Measurements from ENCODE around the gene SPEF2.

Gene SPEF2

DNA sequence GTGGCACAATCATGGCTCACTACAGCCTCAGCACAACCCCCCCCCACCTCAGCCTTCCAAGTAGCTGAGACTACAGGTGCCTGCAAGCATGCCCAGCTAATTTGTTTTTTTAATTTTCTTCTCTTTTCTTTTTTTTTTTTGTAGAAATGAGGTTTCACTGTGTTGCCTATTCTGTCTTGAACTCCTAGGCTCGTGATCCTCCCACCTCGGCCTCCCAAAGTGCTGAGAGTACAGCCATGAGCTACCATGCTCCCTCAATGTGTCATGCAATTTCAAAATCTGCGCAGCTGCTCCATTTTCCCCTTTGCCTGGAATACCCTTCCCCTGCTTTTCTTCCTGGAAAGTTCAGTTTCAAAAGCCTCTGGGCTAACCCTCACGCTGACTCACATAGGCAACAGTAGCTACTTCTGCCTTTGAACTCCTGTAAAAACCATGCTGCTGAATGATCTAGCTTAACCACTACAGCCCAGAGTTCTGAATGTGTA, 168.0 kb downstream of the SPEF2 start:
- no peak for DNase-seq

DNA sequence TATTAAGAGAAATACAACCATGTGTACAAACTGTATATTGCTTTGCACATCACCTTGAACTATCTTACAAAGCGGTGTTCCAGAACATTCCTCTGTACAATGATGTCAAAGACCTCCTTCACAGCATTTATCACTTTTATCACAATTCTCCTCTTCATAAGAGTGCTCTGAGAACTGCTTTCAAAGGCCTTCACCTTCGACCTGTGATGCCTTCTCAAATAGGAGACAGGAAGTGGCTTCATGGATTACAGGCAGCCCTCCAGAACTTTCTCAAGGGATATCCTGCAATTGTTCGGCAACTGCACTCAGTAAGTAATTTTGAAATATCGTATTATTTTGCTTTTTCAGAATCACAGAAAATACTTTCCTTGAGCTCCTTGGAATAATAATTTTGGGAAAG, 171.1 kb downstream of the SPEF2 start:
- no peak for DNase-seq

DNA sequence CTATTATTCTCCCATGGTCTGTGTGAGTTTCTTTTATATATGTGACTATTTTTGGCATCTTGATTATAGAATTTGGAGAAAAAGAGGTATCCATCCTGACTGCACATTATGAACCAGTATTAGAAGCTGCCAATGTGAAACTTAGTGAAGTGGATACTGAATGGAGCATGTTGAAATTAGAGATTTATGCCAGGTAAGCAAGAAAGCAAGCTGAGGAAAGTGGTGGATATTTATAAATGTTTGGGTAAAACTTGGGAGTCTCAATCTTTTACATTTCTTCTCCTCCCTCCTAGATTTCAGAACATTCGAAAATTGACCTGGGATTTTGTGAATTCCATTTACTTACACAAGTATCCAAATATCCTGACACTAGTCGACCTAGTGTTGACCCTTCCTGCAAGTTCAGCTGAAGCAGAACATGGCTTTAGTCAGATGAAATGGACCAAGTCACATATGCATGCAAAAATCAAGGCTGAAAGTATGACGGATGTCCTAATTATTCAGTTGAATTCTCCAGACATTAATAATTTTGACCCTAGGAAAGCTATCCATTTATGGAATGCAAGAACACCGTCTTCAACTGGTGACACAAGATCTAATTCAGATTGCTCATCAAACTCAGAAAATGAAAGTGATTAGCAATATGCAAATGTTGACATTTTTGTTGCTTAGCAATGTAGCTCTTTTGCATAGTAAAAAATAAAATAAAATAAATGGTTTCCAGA, 172.2 kb downstream of the SPEF2 start:
- no peak for DNase-seq

DNA sequence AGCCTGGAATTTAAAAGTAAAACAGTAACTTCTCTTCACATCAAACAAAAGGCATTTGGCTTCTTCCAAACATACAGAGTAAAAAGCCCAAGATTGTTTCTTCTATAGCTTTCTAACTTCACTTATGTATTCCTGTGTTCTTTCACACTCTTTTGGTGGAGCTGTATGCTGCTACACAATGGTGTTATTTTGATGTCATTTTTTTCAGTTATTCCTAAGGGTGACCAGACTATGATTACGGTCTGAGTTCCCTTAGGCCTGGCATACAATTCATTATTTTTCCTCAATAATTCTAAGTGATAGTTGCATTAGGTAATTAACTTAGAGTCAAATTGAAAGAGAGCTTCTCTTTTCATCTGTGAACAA, 172.8 kb downstream of the SPEF2 start:
- DNase-seq = no peak

DNA sequence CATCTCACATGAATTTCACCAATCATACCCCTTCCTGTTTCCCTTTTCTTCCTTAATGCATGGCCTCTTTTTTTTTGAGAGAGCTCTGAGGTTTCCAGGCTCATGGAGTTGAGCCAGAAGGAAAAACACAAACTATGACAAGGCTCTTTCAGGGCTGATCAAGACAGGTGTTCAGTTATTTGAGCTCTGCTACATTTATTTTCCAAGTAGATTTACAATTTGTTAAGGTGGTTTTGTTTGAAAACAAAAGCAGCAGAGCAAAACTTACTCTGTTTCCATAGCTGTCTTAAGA, 176.6 kb downstream of the SPEF2 start:
- DNase-seq = peak; percentile 69

DNA sequence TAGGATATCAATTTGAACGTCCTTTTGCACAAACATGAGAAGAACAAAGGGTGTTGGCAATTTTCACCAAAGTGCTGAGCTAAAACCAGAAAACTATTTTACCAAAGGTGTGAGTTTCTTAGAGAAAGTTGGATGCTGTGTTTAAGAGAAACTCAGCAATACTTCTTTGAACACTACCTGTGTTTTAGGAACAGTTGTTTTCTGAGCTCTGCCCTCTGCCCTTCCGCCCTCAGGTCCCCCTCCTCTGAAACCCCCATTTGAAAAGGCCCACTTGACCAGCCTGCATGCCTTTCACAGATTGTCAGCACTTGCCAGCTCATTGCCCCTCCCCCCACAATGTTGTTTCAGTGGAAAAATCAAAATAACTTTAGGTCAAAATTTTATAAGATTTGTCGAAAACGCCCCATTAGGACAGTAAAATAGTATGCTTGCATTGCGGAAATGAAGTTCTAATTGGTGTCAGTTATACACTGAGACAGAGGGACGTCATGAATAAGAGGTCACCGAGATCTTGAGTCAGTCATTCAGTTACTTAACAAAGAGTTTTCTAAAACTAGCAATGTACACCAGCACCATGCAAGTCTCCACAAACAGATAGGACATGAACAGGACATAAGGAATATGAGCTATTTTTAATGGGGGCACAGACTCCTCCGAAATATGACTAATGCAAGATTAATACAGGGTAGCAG, 177.2 kb downstream of the SPEF2 start:
- no peak for DNase-seq

DNA sequence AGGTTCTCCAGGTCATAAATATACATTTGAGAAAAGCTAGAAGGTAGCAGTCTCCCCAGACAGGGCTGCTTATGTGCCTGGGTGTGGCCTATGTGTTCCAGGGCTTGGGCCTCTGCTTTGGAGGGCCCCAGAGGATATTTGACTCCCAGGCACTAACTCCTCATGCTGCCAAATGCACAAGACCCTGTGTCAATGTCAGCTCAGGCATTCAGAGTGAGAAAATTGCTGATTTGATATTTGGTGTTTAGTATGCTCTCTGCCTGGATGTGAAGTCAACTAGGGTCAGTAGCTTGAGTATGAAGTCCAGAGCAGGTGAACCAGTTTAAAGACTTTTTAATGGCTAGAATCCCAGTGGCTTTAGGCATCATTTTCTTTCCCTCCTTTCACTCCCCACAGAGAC, 181.5 kb downstream of the SPEF2 start:
- DNase-seq = peak; percentile 33

DNA sequence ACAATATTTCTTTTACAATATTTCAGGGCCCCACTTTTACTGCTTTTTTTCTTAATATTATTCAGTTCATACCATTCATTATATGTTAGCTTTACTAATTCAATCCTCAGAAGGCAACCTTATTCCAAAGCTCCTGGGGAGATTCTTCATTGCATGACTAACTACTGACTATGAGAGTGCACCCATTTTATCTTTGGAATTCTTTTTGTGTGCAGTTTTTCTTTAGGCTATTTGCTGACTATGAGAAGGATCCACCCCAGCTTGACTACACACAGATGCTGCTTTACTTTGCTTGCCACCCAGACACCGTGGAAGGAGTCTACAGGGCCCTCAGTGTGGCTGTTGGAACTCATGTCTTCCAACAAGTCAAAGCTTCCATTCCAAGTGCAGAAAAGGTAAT, 182.1 kb downstream of the SPEF2 start:
- no peak for DNase-seq

DNA sequence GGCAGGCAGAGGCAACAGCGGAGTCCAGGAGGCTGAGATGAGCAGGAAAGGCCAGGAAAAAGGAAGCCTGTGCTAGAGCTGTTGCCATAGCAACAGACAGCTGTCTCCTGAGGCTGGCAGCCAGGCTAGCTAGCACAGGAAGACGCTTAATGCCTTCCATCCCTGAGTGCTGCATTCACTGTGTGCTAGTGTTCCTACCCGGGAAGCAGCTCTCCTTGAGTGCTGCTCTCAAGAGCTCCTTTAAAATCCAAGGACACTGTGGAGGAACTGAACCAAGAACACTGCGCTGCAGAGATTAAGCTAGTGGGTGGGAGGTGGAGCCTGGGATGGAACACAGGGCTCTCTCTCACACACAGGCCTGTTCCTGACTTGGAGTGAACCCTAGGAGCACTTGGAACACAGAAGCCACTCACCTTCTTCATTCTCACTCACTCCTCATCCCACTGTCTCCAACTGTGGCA, 185.6 kb downstream of the SPEF2 start:
- peak; percentile 85 for DNase-seq

DNA sequence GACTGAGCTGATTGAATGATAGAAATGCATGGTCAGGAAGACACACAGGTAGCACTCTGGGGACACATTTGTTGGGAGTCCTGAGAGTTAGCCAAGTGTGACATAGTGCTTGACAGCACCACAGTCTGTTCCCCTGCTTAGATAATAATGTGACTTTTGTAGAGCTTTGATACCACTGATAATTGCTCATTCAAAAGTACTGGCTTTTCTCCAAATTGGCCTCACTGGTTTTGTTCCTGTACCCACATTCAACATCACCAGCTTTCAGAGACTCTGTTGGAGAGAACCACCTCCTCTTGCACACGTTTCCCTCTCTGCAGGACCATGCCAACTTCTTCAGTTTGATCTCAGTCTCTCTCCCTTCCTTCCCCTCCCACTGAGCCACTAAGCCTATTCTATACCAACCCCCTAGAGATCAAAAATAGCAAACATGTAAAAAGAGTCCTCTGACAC, 186.6 kb downstream of the SPEF2 start:
- DNase-seq = peak; percentile 45

DNA sequence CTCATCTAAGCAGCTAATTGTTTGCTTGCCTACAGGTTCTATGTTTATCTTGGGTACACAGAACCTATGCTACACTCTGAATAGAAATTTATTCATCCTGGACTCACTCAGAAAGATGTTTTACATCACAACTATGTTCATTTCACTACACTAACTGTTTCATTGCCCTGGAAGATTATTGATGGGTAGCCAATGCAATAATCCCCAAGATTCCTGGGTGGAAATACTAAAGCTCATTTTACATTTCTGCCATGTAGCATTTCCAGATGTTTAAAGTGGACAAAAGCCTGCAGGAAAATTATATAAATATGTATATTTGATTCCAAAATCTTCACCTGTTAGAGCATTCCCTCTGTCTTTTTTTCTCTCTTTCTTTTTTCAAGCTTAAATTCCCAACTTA, 187.2 kb downstream of the SPEF2 start:
- DNase-seq = no peak

DNA sequence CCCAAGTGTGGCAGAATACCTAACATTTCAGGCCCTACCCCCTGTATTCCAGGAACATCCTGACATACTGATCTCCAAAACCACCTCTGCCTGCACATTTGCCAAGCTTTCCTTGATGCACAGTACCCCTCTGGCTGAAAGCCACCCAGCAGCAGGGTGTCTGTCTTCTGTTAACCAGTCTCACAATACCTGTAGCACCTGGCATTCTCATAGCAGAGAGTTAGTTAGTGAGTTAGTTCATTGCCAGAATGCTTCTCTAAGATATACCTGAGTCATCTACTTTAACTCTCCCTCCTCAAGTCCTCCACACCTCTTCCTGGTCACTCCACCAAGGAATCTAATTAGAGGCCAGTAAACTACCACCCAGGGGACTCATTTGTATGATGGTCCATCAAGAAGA, 192.9 kb downstream of the SPEF2 start:
- DNase-seq = peak; percentile 10

DNA sequence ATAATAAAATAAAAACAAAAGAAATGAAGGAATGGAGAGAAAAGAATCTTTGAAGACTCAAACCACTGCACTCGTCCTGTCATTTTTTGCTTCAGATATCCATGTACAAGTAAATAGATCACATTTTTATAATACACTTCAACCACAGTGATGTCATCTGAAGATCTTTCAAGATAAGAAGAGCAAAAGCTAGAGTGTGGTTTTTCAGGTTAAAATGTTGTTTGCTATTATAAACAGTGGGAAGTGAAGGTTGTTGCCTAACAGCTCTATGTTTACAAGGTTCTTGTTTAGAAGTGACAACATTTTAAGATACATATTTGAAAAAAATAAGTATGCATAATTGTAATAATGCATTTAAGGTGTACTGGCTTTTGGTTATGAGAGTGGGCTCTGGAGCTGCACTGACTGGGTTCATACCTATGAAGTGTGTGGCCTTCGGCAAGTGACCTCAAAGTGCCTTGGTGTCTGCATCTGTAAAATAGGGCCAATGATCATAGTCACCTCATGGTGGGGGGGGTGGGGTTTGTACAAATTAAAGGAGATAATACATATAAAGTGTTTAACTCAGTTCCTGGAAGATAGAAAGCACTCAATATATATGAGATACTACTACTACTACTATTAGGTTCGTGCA, 193.6 kb downstream of the SPEF2 start:
- DNase-seq = no peak

DNA sequence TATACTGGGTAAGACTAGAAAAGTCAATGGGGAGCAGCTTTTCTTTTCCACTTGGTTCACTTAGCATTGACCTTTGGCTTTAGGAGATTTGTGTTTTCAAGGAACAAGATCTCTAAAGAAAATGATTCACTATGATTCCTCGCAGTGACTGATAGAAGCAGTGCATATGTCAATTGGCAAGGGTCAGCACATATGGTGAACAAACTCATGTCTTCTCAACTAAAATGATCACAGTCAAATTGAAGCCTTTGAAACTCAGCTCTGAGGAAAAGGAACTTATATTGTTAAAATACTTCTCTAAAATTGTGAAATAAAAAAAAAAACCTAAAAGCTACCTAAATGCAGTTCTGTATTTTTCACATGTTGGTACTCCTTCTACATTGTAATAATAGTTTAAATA, 195.9 kb downstream of the SPEF2 start:
- no peak for DNase-seq

DNA sequence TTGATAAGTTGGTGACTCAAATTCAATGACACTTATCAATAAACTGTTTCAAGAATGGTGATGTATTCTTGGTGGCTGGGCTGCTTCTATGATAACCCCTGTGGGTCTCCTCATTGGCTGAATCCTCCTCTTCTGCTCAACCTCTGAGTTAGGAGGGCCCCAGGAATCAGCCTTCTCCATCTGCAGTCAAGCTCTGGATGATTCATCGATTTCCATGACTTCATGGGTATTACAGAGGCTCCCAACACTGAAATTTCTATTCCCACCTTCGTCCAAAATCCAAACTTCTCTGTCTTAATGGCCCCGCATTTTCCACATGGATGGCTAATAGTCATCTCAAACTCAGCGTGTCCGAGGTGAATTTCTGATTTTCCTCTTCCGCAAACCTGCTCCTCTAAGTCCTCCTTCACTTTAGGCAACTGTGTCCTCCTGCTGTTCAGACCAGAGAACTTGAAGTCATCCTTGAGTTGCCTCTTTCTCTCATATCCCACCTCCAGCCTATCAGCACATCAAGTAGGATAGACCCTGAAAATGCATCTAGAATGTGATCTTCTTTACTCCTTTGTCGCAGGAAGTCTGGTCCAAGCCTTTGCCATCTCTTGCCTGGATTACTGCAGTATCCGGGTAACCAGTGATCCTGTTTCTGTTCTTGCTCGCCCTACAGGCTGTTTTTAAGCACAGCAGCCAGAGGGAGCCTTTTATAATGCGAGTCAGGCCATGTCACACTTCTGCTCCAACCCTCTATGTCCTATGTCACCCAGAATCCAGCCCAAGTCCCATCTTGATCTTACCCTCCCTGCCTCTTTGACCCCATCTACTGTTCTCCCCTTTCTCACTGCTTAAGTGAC, 197.7 kb downstream of the SPEF2 start:
- peak; percentile 43 for DNase-seq

DNA sequence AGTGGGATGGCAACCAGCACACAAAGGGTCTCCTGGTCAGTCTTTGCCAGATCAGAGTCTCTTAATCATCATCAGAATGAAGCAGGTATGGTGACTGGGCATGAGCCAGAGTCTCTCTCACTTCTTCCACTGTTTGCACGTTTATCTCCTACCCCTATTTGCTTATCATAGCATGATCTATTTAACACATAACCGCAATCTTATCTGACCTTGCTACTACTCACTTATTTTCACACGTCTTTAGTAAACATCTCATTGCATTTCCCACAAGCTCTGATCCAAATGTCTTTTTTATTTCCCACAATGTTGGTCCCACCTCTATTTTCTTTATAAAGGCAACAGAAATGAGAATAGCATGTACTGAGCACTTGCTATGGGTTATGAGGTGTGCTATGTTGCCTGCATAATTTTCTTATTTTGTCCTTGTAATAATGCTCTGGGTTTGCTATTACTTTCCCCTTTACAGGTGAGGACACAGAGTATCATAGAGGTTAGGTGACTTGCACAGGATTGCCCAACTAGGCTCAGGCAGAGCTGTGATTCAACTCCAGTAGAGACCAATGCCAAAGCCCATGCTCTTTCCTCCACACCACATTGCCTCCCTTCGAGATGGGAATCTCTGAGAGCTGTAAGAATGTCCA, 199.3 kb downstream of the SPEF2 start:
- DNase-seq = no peak

DNA sequence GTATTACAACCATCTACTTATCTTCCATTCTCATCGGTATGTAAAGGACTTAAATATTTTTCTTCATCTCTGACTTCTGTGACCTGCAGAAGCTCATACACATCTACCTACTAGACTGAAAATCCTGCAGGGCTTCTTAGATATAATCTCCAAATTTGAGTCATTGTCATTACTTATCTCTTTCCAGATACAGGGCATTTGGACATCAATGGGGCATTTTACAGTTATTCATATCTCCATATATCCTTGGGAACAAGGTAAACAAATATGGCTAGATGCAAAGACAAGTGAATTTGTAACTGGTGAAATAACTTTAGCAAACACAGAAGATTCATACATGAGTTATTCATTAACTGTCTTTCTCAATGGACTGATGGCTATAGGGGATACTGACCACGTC, 201.4 kb downstream of the SPEF2 start:
- DNase-seq = no peak

DNA sequence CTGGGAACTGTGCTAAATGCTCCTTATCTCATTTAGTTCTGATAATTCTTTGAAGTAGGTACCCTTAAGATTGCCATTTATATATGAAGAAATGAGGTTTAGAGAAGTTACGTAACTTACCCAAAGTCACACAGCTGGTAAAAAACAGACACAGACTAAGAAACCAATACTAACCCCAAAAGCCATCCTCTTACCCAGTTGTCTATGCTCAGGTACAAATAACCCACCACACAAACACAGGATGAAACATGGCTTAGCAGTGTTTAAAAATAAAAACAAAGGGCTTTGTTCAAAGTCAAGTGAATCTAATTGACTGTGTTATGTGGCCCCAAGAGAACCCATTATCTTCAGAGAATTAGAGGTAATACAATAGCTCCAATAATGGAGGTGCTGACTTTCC, 202.0 kb downstream of the SPEF2 start:
- no peak for DNase-seq

DNA sequence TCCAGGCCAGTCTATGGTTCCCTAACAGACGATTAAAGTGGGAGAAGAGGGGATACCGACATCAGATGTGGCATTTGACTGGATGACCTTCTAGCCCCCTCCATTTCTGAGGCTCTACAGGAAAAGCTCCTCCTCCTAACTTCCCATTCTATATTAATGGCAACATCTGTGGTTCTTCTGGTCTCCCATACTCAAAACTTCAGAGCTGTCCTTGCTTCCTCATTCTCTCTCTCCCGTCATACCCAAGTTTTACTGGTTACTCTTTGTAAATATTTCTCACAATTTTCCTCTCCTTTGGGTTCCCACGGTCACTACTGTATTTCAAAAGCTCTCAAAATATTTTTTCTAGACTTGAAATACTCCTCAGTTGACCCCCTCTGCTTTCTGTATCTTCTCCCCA, 203.1 kb downstream of the SPEF2 start:
- DNase-seq = no peak

DNA sequence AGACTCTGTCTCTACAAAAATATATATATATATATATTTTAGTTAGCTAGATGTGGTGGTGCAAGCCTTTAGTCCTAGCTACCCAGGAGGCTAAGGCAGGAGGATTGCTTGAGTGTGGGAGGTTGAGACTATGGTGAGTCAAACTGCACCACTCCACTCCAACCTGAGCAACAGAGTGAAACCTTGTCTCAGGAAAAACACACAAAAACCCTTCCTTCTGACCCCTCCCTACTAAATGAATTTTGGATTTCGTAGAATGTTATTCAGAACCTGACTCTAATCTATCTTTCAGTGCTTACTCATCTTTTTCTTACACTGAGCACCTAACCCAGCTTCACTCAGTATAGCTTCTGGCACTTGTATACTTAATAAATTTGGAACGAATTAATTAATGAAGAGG, 203.8 kb downstream of the SPEF2 start:
- DNase-seq = no peak

DNA sequence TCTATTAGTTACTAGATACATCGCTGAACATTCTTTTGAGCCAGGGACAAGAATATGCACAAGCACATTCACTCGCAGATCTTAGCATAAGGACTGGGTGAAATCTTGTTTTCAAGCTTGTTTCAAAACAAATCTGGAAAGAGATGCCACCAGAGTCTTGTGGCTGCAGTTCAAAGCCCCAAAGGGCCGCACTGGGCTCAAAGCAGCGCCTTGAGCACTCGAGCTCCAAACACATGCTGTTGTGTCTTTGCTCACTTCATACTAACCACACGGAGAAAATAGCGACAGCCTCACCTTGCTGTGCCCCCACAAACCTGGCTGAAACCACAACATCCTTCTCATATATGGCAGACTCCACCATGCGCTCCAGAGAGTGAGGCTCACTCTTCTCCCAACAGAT, 204.8 kb downstream of the SPEF2 start:
- DNase-seq = no peak

DNA sequence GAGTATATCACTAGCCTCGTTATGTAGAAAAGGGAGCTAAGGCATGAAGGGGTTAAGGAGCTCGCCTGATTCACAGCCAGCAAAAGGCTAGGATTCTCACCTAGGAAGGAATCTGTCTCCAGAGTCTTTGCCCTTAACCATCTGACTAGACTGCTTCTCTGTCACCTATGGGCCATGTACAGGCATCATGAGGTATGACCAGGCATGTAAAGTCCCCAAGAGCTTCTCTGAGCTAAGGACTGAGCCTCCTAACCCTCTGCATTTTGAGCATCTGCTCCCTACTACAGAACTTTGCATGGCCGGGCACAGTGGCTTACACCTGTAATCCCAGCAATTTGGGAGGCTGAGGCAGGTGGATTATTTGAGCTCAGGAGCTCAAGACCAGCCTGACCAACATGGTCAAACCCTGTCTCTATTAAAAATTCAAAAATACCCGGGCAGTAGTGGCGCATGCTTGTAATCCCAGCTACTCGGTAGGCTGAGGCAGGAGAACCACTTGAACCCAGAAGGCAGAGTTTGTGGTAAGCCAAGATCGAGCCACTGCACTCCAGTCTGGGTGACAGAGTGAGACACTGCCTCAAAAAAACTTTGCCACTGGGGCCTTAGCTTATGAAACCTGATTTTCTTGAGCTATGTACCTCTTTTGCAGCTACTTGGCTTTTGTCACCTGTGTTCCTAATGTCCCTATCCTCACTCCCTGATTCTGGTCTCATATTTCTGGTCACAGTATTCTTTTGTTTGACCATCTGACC, 205.9 kb downstream of the SPEF2 start:
- no peak for DNase-seq

Measured in NCI-H2171 treated with DMSO at 0.1 percent for 48 hours (cell line).